Hepatocyte (in vitro differentiated cells): ENCODE results near the gene KRR1.

Source experiments
- EZH2 ChIP-seq: fragments of 200-600 bp; sonication (generic); IDR thresholded peaks from 2 replicates; pipeline ENCODE4 v1.6.1; 2016; ENCODE audit warnings: antibody characterized with exemption, mild to moderate bottlenecking, borderline replicate concordance
- TF ChIP-seq, protein P1 (sequence below): fragments of 200-600 bp; sonication (generic); IDR thresholded peaks from 2 replicates; pipeline ENCODE4 v1.5.1; 2016; ENCODE audit warnings: antibody characterized with exemption, mild to moderate bottlenecking; ENCODE audit not compliant: poor library complexity

- TF ChIP-seq, protein P1, sequence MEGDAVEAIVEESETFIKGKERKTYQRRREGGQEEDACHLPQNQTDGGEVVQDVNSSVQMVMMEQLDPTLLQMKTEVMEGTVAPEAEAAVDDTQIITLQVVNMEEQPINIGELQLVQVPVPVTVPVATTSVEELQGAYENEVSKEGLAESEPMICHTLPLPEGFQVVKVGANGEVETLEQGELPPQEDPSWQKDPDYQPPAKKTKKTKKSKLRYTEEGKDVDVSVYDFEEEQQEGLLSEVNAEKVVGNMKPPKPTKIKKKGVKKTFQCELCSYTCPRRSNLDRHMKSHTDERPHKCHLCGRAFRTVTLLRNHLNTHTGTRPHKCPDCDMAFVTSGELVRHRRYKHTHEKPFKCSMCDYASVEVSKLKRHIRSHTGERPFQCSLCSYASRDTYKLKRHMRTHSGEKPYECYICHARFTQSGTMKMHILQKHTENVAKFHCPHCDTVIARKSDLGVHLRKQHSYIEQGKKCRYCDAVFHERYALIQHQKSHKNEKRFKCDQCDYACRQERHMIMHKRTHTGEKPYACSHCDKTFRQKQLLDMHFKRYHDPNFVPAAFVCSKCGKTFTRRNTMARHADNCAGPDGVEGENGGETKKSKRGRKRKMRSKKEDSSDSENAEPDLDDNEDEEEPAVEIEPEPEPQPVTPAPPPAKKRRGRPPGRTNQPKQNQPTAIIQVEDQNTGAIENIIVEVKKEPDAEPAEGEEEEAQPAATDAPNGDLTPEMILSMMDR, result no peak
- TF ChIP-seq EZH2, result no peak
Measured at GRCh38 chr12:75509621-75510020, 1.8 kb downstream of the KRR1 start.
